Left ventricle myocardium inferior (tissue), 1 donor: Measurements from ENCODE around the gene DLG5. TPM values are rescaled to one million over a fixed set of nuclear protein-coding genes. Genes with fewer than 3 reads are reported as not detected.
A peak's percentile ranks its signal among the peaks of the same experiment; 100 is the strongest.

Source experiments
- DNase-seq: peaks from one replicate; pipeline ENCODE4 v3.0.0-alpha.2; 2020
- H3K27ac ChIP-seq: fragments of 200-600 bp; replicated peaks from 2 replicates; pipeline ENCODE4 v1.8.0; 2021
- H3K27me3 ChIP-seq: fragments of 200-600 bp; 2 replicates; pipeline ENCODE4 v1.8.0; 2021; ENCODE audit warnings: low read depth
- H3K36me3 ChIP-seq: fragments of 200-600 bp; 2 replicates; pipeline ENCODE4 v1.8.0; 2021
- H3K4me1 ChIP-seq: fragments of 200-600 bp; 2 replicates; pipeline ENCODE4 v1.8.0; 2021
- H3K4me3 ChIP-seq: fragments of 200-600 bp; 2 replicates; pipeline ENCODE4 v1.8.0; 2021; ENCODE audit warnings: mild to moderate bottlenecking, moderate library complexity
- H3K9me3 ChIP-seq: fragments of 200-600 bp; replicated peaks from 2 replicates; pipeline ENCODE4 v1.8.0; 2021
- CTCF ChIP-seq: fragments of 200-600 bp; IDR thresholded peaks from 2 replicates; pipeline ENCODE4 v1.8.0; 2021; ENCODE audit warnings: antibody characterized with exemption, mild to moderate bottlenecking, borderline replicate concordance
- intact Hi-C: fragments of 100-400 bp; cut with micrococcal nuclease; formaldehyde crosslinking; loops from one replicate; pipeline ENCODE4 v1.11.0; 2022
- long read RNA-seq: library from polyadenylated mRNA; unstranded; transcript quantifications from one replicate; pipeline ENCODE4 v2.0.0, GENCODE V29; 2021
- total RNA-seq: library from RNA; stranded (reverse); fragmentation: NEBNext Ultra II Directional; extraction: Animal tissue kit (Norgen Biotek cat#: 25700); gene quantifications from one replicate; pipeline ENCODE4 v1.2.1, GENCODE V29; 2021
- donor health status: DM: no; HTN: yes; CAD: no; lungs with severe emphysema.

The DLG5 gene
- 8.9 TPM for total RNA-seq
- long read RNA-seq, partial matches to known transcripts, result 13 of 14 reads
- long read RNA-seq, other reads (novel, unspliced or antisense), result 1 of 14 reads

GRCh38 chr10:77926566-77927401 lies at the start of gene DLG5:
Gene DLG5 (minus strand): TSS chr10:77926755. CDS start chr10:77926520, 235 bp downstream.
- H3K27me3 ChIP-seq, result no peaks in the 10 kb centered on the region
- H3K9me3 ChIP-seq, result peaks cover 5% of the 10 kb centered on the region
- intact Hi-C loops, result no loop called here
- peak within 1 kb of the TSS; percentile 73 for H3K27ac ChIP-seq
- no peaks in the 10 kb centered on the region for H3K36me3 ChIP-seq
- DNase-seq, result peak; percentile 73
- peaks cover 32% of the 10 kb centered on the region for H3K4me1 ChIP-seq
- peak within 1 kb of the TSS; percentile 96 for H3K4me3 ChIP-seq
- no peak for TF ChIP-seq CTCF

GRCh38 chr10:77975086-77975666 lies 48.6 kb upstream of the DLG5 start:
- no peak for TF ChIP-seq CTCF
- H3K36me3 ChIP-seq, result peaks cover 47% of the 10 kb centered on the region
- H3K27ac ChIP-seq, result no peak overlapping the region
- intact Hi-C loops, result no loop called here
- no peaks in the 10 kb centered on the region for H3K27me3 ChIP-seq
- H3K9me3 ChIP-seq, result no peaks in the 10 kb centered on the region
- no peak for DNase-seq
- H3K4me1 ChIP-seq, result peaks cover 17% of the 10 kb centered on the region
- no peak overlapping the region for H3K4me3 ChIP-seq

GRCh38 chr10:77974396-77975074 lies 48.0 kb upstream of the DLG5 start:
- DNase-seq, result no peak

GRCh38 chr10:77973276-77973675 lies 46.7 kb upstream of the DLG5 start:
- Histone ChIP-seq H3K27ac (no peak overlapping the region), H3K27me3 (no peaks in the 10 kb centered on the region), H3K9me3 (no peaks in the 10 kb centered on the region), H3K4me1 (peaks cover 17% of the 10 kb centered on the region), H3K36me3 (peaks cover 28% of the 10 kb centered on the region), H3K4me3 (no peak overlapping the region)
- intact Hi-C loops, result no loop called here
- no peak for DNase-seq
- TF ChIP-seq CTCF, result no peak

More at GRCh38 chr10:77974396-77975074, 48.0 kb upstream of the DLG5 start:
- Histone ChIP-seq H3K4me3 (no peak overlapping the region), H3K27me3 (no peaks in the 10 kb centered on the region), H3K4me1 (peaks cover 17% of the 10 kb centered on the region), H3K27ac (no peak overlapping the region), H3K36me3 (peaks cover 40% of the 10 kb centered on the region), H3K9me3 (no peaks in the 10 kb centered on the region)
- no peak for TF ChIP-seq CTCF
- intact Hi-C loops, result no loop called here

- intact Hi-C loops, result no loop called here
- no peaks in the 10 kb centered on the region for H3K27me3 ChIP-seq
- H3K4me1 ChIP-seq, result peaks cover 17% of the 10 kb centered on the region
- no peak for DNase-seq
- H3K27ac ChIP-seq, result no peak overlapping the region
- H3K4me3 ChIP-seq, result no peak overlapping the region
- TF ChIP-seq CTCF, result no peak
- H3K36me3 ChIP-seq, result peaks cover 16% of the 10 kb centered on the region
- no peaks in the 10 kb centered on the region for H3K9me3 ChIP-seq
Observed at GRCh38 chr10:77972148-77972547, 45.6 kb upstream of the DLG5 start.
